HG02885 (cell line): Measurements from ENCODE around the gene BATF.
"Not testable (repeated sequence)": the region's sequence is repeated elsewhere in the genome, so short reads cannot be mapped to it uniquely, and the experiment has no call there.

Source experiments
- ATAC-seq: cut with Tn5 transposase; IDR thresholded peaks from one replicate; pipeline ENCODE4 v1.9.1; 2021; ENCODE audit warnings: mild to moderate bottlenecking; ENCODE audit not compliant: unreplicated experiment, poor library complexity

The BATF gene, protein sequence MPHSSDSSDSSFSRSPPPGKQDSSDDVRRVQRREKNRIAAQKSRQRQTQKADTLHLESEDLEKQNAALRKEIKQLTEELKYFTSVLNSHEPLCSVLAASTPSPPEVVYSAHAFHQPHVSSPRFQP

GRCh38 chr14:75522224-75522982 is at the start of gene BATF:
Gene BATF, plus strand, starts transcription at chr14:75522469. Its CDS starts 214 bp downstream, at chr14:75522683.
- peak; percentile 68 for ATAC-seq

GRCh38 chr14:75474127-75474526 is 48.1 kb upstream of the BATF start:
- not testable (repeated sequence) for ATAC-seq

GRCh38 chr14:75476274-75476995 is 45.8 kb upstream of the BATF start:
- ATAC-seq, result no peak

DNA sequence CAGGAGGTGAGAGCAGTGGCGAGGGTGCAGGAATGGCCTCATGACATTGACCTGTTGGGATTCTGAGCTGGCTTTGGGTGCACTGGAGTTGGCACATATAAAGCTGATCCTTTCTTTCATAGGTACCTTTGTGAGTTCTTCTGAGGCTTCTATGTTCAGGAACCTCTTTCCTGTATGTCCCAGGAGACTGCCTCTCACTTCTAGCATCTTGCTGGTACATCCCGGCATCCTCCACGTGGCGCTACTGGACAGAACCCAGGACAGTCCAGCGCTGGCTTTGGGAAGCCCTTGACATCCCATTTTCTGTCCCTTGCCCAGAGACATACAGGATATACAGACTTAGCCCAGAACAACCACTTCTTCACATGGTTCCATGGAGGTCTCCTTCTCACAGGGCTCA is 44.4 kb upstream of the BATF start:
- ATAC-seq, result no peak

DNA sequence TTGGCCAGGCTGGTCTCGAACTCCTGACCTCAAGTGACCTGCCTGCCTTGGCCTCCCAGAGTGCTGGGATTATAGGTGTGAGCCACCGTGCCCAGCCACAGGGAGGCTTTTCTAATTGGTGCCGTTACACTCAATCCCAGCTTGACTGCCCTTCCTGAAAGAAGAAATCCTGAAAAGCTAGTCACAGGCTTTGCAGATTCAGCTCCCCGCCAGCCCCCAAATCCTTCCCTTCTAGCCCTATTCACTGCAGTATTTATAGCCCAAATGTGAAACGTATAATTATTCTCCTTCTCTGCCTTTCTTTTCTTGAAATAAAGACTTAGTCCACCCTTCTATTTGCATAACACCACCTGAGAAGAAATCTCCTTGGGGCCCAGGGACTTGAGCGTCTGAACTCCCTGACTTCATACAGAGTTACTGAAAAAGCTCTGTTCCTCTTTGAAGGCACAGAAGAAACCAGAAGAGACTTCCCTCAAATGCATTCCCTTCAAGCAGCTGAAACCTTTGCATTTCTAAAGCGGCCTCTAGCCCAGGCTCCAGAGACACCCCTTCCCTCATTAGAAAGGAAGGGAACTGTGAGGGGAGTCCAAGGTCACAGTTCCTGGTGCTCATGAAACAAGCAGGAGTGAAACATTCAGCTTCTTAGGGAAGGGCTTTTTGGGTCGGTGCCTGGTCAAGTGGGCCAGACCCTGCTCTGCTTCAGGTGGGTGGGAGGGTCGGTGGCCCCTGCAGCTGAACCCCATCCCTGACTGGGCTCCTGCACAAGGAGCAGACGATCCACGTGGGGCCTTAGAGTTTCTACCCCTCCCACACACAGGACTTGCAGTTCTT is 42.3 kb upstream of the BATF start:
- peak; percentile 80 for ATAC-seq

- no peak for ATAC-seq
Observed at GRCh38 chr14:75482366-75482765, 39.9 kb upstream of the BATF start.

DNA sequence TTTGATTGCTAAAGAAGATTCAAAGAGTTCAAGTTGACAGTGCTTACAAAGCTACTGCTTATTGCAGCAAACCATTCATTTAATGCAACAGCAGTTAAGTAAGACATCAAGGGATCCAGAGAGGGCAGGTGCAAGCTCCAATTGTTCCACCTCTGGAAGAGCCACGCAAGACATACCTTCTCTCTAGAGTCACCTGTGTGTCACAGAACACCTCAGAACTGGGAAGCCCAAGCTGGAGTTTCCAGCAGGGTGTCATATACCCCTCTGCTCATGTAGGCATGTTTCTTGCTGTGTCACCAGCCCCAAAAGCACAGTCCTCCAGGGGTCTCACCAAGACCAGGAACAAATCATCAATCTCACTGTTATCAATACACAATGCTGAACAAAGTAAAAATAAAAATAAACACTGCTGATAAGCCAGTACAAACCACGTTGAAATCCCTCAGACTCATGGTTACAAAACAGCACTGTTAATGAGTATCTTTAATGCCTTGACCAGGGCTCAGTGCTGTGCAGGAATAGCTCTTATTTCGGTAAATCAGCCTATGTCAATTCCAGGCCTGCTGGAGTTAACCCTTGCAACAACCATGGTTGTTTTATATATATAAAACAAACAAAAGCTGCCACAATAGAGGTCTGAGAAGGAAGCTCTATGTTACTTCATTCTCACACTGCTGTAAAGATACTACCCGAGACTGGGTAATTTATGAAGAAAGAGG is 37.4 kb upstream of the BATF start:
- no peak for ATAC-seq

GRCh38 chr14:75486318-75486717 is 36.0 kb upstream of the BATF start:
- no peak for ATAC-seq

GRCh38 chr14:75487155-75487671 is 35.1 kb upstream of the BATF start:
- ATAC-seq, result peak; percentile 67

GRCh38 chr14:75489480-75489837 is 32.8 kb upstream of the BATF start:
- ATAC-seq, result no peak

- ATAC-seq, result no peak
Observed at GRCh38 chr14:75491376-75491978, 30.8 kb upstream of the BATF start.

DNA sequence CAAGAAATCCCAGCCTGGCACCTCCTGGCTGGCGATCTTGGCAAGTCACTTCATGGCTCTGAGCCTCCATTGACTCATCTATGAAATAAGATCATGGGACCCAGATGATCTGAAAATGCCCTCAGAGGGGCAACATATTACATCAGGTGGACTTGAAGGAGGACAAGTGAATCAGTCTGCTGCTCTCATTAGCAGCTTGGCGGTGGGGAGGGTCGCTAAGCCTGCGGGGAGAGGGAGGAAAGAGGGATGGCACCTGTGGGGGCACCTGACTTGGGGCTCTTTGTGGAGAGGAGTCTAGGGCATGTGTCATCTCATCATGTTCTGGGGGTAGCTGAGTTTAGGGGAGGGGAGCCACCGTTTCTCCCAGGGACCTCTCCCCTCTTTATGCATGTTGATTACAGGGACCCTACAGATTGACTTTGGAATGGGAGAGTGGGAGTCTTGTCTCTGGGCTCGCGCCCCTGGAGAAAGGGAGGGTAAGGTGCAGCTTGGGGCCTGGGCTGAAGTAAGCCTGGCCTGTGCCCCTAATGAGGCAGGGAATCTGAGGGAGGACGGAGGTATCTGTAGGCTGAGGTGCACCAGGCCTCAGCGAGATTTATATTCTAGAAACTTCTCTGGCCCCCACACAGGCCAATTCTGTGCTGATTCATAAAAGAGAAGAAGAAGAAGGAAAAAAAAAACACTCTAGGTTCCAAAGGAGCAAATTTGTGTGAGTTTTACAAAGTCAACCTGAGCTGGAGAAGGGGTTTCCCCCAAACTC is 29.3 kb upstream of the BATF start:
- no peak for ATAC-seq

DNA sequence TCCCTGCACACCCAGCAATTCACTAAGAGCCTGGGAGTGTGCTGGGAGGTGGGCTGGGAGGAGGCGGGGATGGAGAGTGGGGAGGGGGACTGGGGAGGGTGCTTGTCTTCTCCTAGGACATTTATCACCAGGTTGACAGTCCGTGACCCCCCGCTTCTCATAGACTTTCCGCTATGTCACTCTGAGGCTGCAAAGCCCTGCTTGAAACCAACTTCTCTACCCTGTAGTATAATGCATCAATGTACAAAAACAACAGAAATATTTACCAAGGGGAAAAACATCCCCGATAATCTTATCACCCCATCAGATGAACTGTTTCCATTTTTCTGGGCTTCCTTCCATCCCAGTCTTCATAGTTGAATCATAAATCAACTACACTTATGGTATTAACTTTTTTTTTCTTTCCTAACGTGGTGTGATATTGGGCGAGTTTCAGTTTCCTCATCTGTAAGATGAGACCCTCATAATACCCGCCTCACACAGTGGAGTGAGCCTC is 28.6 kb upstream of the BATF start:
- no peak for ATAC-seq

DNA sequence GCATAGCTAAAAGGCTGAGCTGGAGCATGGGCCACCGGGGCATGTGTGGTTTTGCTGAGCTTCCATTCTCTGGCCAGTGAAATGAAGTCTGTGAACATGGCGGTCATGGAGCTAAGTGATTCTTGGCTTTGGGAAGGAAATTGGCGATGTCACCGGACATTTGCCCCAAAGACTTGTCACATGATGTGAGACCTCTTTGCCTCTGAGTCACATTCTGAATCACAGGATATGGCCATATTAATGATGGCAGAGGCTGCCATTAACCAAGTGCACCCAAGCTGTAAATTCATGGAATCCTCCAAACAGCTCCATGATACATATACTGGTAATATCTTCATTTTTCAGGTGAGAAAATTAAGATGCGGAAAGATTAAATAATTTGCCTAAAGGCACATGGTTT is 27.4 kb upstream of the BATF start:
- no peak for ATAC-seq

DNA sequence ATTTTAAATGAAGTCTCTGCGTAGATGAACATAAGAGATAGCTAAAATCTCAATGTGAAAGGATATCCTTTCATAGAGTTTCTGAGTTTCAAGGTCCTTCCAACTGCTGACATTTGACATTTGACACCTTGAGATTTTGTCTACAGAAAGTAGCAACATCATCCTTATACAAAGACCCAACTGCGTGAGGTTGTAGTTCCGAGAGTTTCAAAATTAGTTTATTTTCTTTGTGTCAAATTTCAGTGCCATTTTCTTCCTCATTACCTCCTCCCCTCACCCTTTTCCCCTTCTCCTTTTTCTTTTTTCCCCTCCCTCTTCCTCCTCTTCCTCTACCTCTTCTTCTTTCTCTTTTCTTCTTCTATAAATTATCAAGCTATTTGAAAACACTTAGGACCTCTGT is 26.9 kb upstream of the BATF start:
- no peak for ATAC-seq

GRCh38 chr14:75495882-75496281 is 26.4 kb upstream of the BATF start:
- no peak for ATAC-seq

DNA sequence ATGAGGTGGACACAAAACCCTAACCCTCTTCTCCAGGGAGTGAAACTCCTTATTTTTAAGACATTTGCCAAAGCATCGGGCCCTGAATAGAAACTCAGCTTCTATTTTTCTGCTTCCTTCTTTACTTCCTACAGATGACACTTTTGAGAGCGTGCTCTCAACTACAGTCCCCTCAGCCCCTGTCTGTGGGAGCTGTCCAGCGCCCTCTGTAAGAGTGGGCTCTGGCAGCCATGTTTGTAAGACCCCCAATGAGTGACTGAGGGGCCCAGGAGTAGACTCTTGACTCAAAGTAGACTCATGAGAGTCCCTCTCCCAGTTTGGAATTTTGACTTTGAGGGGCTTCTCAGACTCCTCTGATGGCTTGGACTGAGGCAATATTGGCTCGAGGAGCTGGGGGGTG is 25.5 kb upstream of the BATF start:
- no peak for ATAC-seq

DNA sequence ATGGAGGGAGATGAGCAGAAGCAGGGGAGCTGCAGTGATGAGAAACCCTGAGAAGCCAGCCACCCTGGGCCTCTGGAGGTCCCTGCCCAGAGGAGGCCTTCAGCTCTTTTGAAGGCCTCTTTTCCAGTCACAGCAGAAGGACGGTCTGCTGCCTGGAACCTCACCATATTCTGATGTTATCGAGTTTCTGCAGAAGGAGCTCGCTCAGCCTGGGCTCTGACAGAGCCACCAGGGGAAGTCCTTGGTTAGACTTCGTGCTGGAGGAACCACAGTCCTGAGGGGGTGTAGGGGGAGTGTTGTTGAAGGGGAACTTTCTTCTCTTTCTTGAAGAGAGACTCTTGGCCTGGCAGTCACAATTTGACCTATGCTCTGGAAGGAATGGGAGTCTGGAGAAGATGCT is 25.1 kb upstream of the BATF start:
- peak; percentile 45 for ATAC-seq

DNA sequence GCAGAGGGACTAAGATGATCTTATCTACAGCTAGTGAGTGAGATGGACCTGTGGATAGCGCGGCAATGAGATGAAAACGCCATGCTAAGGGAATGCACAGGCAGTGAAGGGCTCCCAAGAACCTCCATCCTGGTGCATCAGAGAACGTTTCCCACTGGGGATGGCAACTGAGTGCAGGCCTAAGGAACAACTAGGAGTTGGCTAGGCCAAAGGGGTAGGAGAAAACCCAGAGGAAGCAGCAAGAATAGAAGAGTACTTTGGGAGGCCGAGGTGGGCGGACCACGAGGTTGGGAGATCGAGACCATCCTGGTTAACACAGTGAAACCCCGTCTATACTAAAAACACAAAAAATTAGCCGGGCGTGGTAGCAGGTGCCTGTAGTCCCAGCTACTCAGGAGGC is 24.6 kb upstream of the BATF start:
- ATAC-seq, result peak; percentile 4
